Neural cell (in vitro differentiated cells): Measurements from ENCODE around the gene FAM53A. TPM values are rescaled to one million over a fixed set of nuclear protein-coding genes. Genes with fewer than 3 reads are reported as not detected.
"Not testable (repeated sequence)": the region's sequence is repeated elsewhere in the genome, so short reads cannot be mapped to it uniquely, and the experiment has no call there.

ENCODE experiments used
- H2AFZ ChIP-seq: fragments of 200-600, 300-800 bp; sonication (generic), shearing (Covaris generic); 2 replicates; pipeline ENCODE4 v1.6.0; 2014; ENCODE audit warnings: low read depth, mild to moderate bottlenecking, antibody characterized with exemption, low read length, moderate library complexity
- H3F3A ChIP-seq: fragments of 200-600 bp; shearing (Covaris generic); 2 replicates; pipeline ENCODE4 v1.6.1; 2016; ENCODE audit warnings: mild to moderate bottlenecking, moderate library complexity, mixed read lengths, antibody characterized with exemption, low read length; ENCODE audit not compliant: insufficient read depth, poor library complexity, severe bottlenecking
- H3K27ac ChIP-seq: fragments of 200-600, 300-800 bp; sonication (generic), shearing (Covaris generic); 2 replicates; pipeline ENCODE4 v1.5.1; 2014; ENCODE audit warnings: mild to moderate bottlenecking, low read length, moderate library complexity
- H3K27me3 ChIP-seq: fragments of 300-800, 200-600 bp; sonication (generic), shearing (Covaris generic); 2 replicates; pipeline ENCODE4 v1.6.0; 2014; ENCODE audit warnings: mild to moderate bottlenecking, low read depth, low read length, moderate library complexity; ENCODE audit not compliant: insufficient read depth
- H3K36me3 ChIP-seq: fragments of 300-800, 200-600 bp; sonication (generic), shearing (Covaris generic); 2 replicates; pipeline ENCODE4 v1.5.1; 2014; ENCODE audit warnings: mild to moderate bottlenecking, antibody characterized with exemption, low read length, moderate library complexity; ENCODE audit not compliant: insufficient read depth
- H3K4me2 ChIP-seq: fragments of 300-800, 200-600 bp; sonication (generic), shearing (Covaris generic); 2 replicates; pipeline ENCODE4 v1.6.0; 2014; ENCODE audit warnings: mild to moderate bottlenecking, low read length
- H3K4me3 ChIP-seq: fragments of 300-800, 200-600 bp; sonication (generic), shearing (Covaris generic); 2 replicates; pipeline ENCODE4 v1.5.1; 2014; ENCODE audit warnings: mild to moderate bottlenecking, low read length, moderate library complexity
- H3K79me2 ChIP-seq: fragments of 200-600 bp; shearing (Covaris generic); replicated peaks from 2 replicates; pipeline ENCODE4 v1.6.0; 2014; ENCODE audit warnings: mild to moderate bottlenecking, low read length, moderate library complexity; ENCODE audit not compliant: insufficient read depth
- H3K9ac ChIP-seq: fragments of 300-800, 200-600 bp; sonication (generic), shearing (Covaris generic); 2 replicates; pipeline ENCODE4 v1.6.1; 2016; ENCODE audit warnings: mild to moderate bottlenecking, low read length, mixed read lengths
- H3K9me2 ChIP-seq: fragments of 200-600 bp; shearing (Covaris generic); 2 replicates; pipeline ENCODE4 v1.6.1; 2016; ENCODE audit warnings: mild to moderate bottlenecking, low read length, mixed read lengths; ENCODE audit not compliant: insufficient read depth
- H3K9me3 ChIP-seq: fragments of 200-600, 300-800 bp; sonication (generic), shearing (Covaris generic); 2 replicates; pipeline ENCODE4 v1.6.1; 2016; ENCODE audit warnings: mild to moderate bottlenecking, mixed run types, low read length, moderate library complexity, mixed read lengths
- H4K20me1 ChIP-seq: fragments of 200-600 bp; shearing (Covaris generic); 2 replicates; pipeline ENCODE4 v1.6.1; 2016; ENCODE audit warnings: mild to moderate bottlenecking, mixed run types; ENCODE audit not compliant: insufficient read depth
- CTCF ChIP-seq: fragments of 450-650 bp; IDR thresholded peaks from 2 replicates; pipeline ENCODE4 v1.5.1; 2014; ENCODE audit warnings: antibody characterized with exemption, mild to moderate bottlenecking, moderate library complexity; ENCODE audit not compliant: poor library complexity, severe bottlenecking
- EP300 ChIP-seq: fragments of 450-650 bp; conservative IDR thresholded peaks from 2 replicates; pipeline ENCODE4 v1.6.1; 2014; ENCODE audit warnings: antibody characterized with exemption, mild to moderate bottlenecking, moderate library complexity; ENCODE audit not compliant: poor library complexity, severe bottlenecking
- EZH2 ChIP-seq: fragments of 200-600, 300-800 bp; shearing (Covaris generic), sonication (generic); IDR thresholded peaks from 2 replicates; pipeline ENCODE4 v1.6.1; 2014; ENCODE audit warnings: antibody characterized with exemption, low read length, borderline replicate concordance, mild to moderate bottlenecking; ENCODE audit not compliant: insufficient read depth, poor library complexity, severe bottlenecking
- MXI1 ChIP-seq: fragments of 450-650 bp; conservative IDR thresholded peaks from 2 replicates; pipeline ENCODE4 v1.6.1; 2014; ENCODE audit warnings: antibody characterized with exemption, mild to moderate bottlenecking; ENCODE audit not compliant: poor library complexity, severe bottlenecking
- POLR2AphosphoS5 ChIP-seq: IDR thresholded peaks from 2 replicates; pipeline ENCODE4 v1.6.1; 2012
- RAD21 ChIP-seq: fragments of 450-650 bp; conservative IDR thresholded peaks from 2 replicates; pipeline ENCODE4 v1.6.1; 2014; ENCODE audit warnings: antibody characterized with exemption, mild to moderate bottlenecking, moderate library complexity
- REST ChIP-seq: IDR thresholded peaks from 2 replicates; pipeline ENCODE4 v1.6.1; 2012; ENCODE audit warnings: borderline replicate concordance
- SMC3 ChIP-seq: fragments of 450-650 bp; conservative IDR thresholded peaks from 2 replicates; pipeline ENCODE4 v1.6.1; 2014; ENCODE audit warnings: antibody characterized with exemption, mild to moderate bottlenecking, moderate library complexity; ENCODE audit not compliant: poor library complexity
- TAF1 ChIP-seq: IDR thresholded peaks from 2 replicates; pipeline ENCODE4 v1.6.1; 2012; ENCODE audit warnings: low read depth
- polyA plus RNA-seq: library from polyadenylated mRNA; depleted of rRNA; stranded (reverse); fragments of >200 nt; gene quantifications from 2 replicates; pipeline ENCODE4 v1.2.3, GENCODE V29; 2014

Gene FAM53A
- polyA plus RNA-seq, 1 donor from 2014 or later, result not detected

- no peaks in the 10 kb centered on the region for H4K20me1 ChIP-seq
- H3K27me3 ChIP-seq, result no peaks in the 10 kb centered on the region
- H3K4me3 ChIP-seq, result no peak overlapping the region
- H3K9me2 ChIP-seq, result no peaks in the 10 kb centered on the region
- H3K9ac ChIP-seq, result no peak overlapping the region
- H3K27ac ChIP-seq, result no peak overlapping the region
- no peaks in the 10 kb centered on the region for H3K9me3 ChIP-seq
- TF ChIP-seq MXI1, result no peak
- TF ChIP-seq CTCF, result no peak
- no peak for TF ChIP-seq POLR2AphosphoS5
- no peak for TF ChIP-seq EZH2
- TF ChIP-seq RAD21, result no peak
- no peak for TF ChIP-seq REST
- TF ChIP-seq SMC3, result no peak
- no peak for TF ChIP-seq EP300
- no peak for TF ChIP-seq TAF1
- peaks cover 20% of the 10 kb centered on the region for H3K79me2 ChIP-seq
- H3K4me2 ChIP-seq, result no peak overlapping the region
- H2AFZ ChIP-seq, result no peak overlapping the region
- no peaks in the 10 kb centered on the region for H3F3A ChIP-seq
- H3K36me3 ChIP-seq, result no peaks in the 10 kb centered on the region
Observed at GRCh38 chr4:1703867-1704266, 19.8 kb upstream of the FAM53A start.

- H3K36me3 ChIP-seq, H3K79me2 ChIP-seq, H4K20me1 ChIP-seq: not testable (repeated sequence)
Observed at GRCh38 chr4:1701671-1702070, 17.6 kb upstream of the FAM53A start.

GRCh38 chr4:1695913-1696312, 11.8 kb upstream of the FAM53A start:
- Histone ChIP-seq H4K20me1 (no peaks in the 10 kb centered on the region), H3K36me3 (peaks cover 4% of the 10 kb centered on the region), H3K27me3 (no peaks in the 10 kb centered on the region), H2AFZ (no peak overlapping the region), H3K9ac (no peak overlapping the region), H3F3A (no peaks in the 10 kb centered on the region), H3K27ac (no peak overlapping the region), H3K9me3 (no peaks in the 10 kb centered on the region), H3K4me3 (no peak overlapping the region), H3K79me2 (no peaks in the 10 kb centered on the region), H3K4me2 (no peak overlapping the region), H3K9me2 (no peaks in the 10 kb centered on the region)
- TF ChIP-seq MXI1 (no peak), POLR2AphosphoS5 (no peak), TAF1 (no peak), RAD21 (no peak), REST (no peak), SMC3 (no peak), CTCF (no peak), EP300 (no peak), EZH2 (no peak)

More at GRCh38 chr4:1701671-1702070, 17.6 kb upstream of the FAM53A start:
- H3K27me3 ChIP-seq, H3K27ac ChIP-seq, H3F3A ChIP-seq, H3K9ac ChIP-seq, H2AFZ ChIP-seq, H3K9me2 ChIP-seq, H3K4me3 ChIP-seq, H3K4me2 ChIP-seq, H3K9me3 ChIP-seq: not testable (repeated sequence)
